BJ (cell line): ENCODE results near the gene IL2RG. TPM values are rescaled to one million over a fixed set of nuclear protein-coding genes. Genes with fewer than 3 reads are reported as not detected.
A peak's percentile ranks its signal among the peaks of the same experiment; 100 is the strongest.

ENCODE experiments used
- CTCF ChIA-PET: fragments of 350-600 bp; formaldehyde crosslinking; extraction: SDS; loops from one replicate; lab custom pipeline; 2021; ENCODE audit warnings: antibody characterized with exemption, inconsistent platforms; lab: Yijun Ruan, JAX
- POLR2A ChIA-PET: fragments of 300-600 bp; sonication (Branson Sonifier 250); formaldehyde crosslinking; extraction: SDS; loops from one replicate; lab custom pipeline; 2021; ENCODE audit warnings: antibody characterized with exemption; lab: Charles Lee
- DNase-seq: peaks from one replicate; pipeline ENCODE4 v3.0.0-alpha.2; 2011; ENCODE audit warnings: low read depth
- H3K27me3 ChIP-seq: 2 replicates; pipeline ENCODE4 v1.6.0; 2011; ENCODE audit warnings: low read length; ENCODE audit not compliant: control insufficient read depth, insufficient read depth
- H3K36me3 ChIP-seq: 2 replicates; pipeline ENCODE4 v1.5.1; 2011; ENCODE audit warnings: low read length; ENCODE audit not compliant: control insufficient read depth, insufficient read depth
- H3K4me3 ChIP-seq: 2 replicates; pipeline ENCODE4 v1.5.1; 2011; ENCODE audit warnings: low read depth, mild to moderate bottlenecking, control low read depth, low read length
- CTCF ChIP-seq: IDR thresholded peaks from 2 replicates; pipeline ENCODE4 v1.5.1; 2011; ENCODE audit warnings: low read depth, mild to moderate bottlenecking, control low read depth, inconsistent platforms, low read length, moderate library complexity; ENCODE audit not compliant: insufficient read depth
- polyA plus RNA-seq: library from polyadenylated mRNA; depleted of rRNA; stranded (reverse); fragments of >200 nt; gene quantifications from 2 replicates; pipeline ENCODE4 v1.2.3, GENCODE V29; 2011

The IL2RG gene
- polyA plus RNA-seq, 1 experiment = 0.13 TPM

GRCh38 chrX:71118985-71119535 lies 7.7 kb upstream of the IL2RG start:
- H3K4me3 ChIP-seq = peak overlapping the region; percentile 69
- CTCF ChIA-PET = interaction anchor here (0.9 to 2.3 kb wide), 3 partner anchors 11 to 22 kb away, joined by 3 to 8 read pairs (median 3); partner anchors contain the start of gene CXorf65
- no peak for TF ChIP-seq CTCF
- peaks cover 11% of the 10 kb centered on the region for H3K36me3 ChIP-seq
- no peak for DNase-seq
- POLR2A ChIA-PET = interaction anchor here (1.4 kb wide), 1 partner anchor 13 kb away, joined by 4 read pairs; the partner anchor contains the start of gene CXorf65
- H3K27me3 ChIP-seq = no peaks in the 10 kb centered on the region

- CTCF ChIA-PET = interaction anchor here (0.6 to 2.3 kb wide), 6 partner anchors 9 to 181 kb away, joined by 3 to 8 read pairs (median 4); partner anchors contain the start of gene CXorf65
- DNase-seq = peak; percentile 35
- Histone ChIP-seq H3K36me3 (peaks cover 11% of the 10 kb centered on the region), H3K4me3 (peak within 1 kb of the TSS; percentile 69), H3K27me3 (no peaks in the 10 kb centered on the region)
- POLR2A ChIA-PET = interaction anchor here (1.4 kb wide), 1 partner anchor 12 kb away, joined by 4 read pairs; the partner anchor contains the start of gene CXorf65
- TF ChIP-seq CTCF = no peak
Measured at GRCh38 chrX:71118032-71118984, 6.9 kb upstream of the IL2RG start, which contains the start of gene MED12. TSS of gene MED12 (plus strand) at chrX:71118596. CDS start at chrX:71118755, 159 bp downstream.

- H3K36me3 ChIP-seq = peaks cover 8% of the 10 kb centered on the region
- no peak overlapping the region for H3K4me3 ChIP-seq
- no peak for DNase-seq
- no peak for TF ChIP-seq CTCF
- POLR2A ChIA-PET = no interaction called here
- H3K27me3 ChIP-seq = no peaks in the 10 kb centered on the region
- CTCF ChIA-PET = interaction anchor here (1.4 to 2.3 kb wide), 2 partner anchors 12 to 30 kb away, joined by 3 to 8 read pairs; no protein-coding TSS in a partner anchor
Measured at GRCh38 chrX:71117358-71117757, 6.0 kb upstream of the IL2RG start.

GRCh38 chrX:71111921-71112431 lies 599 bp upstream of the IL2RG start:
- Histone ChIP-seq H3K4me3 (no peak overlapping the region), H3K27me3 (peaks cover 2% of the 10 kb centered on the region; the same call in 1 of the 2 replicates), H3K36me3 (no peaks in the 10 kb centered on the region)
- no peak for DNase-seq
- no peak for TF ChIP-seq CTCF
- ChIA-PET POLR2A (no interaction called here), CTCF (no interaction called here)
